ENCODE data around the gene IGSF3.
A peak's percentile ranks its signal among the peaks of the same experiment; 100 is the strongest.

The IGSF3 gene

GRCh38 chr1:116570358-116571214 lies 96.9 kb downstream of the IGSF3 start, which contains the start of gene CD58:
TSS of gene CD58 (minus strand) at chr1:116571026. CDS start at chr1:116570972, 54 bp downstream.
- H3K36me3 ChIP-seq (ENCODE audit: control insufficient read depth in 1 of 2, insufficient read depth in 2 of 2, low read depth in 1 of 2, low read length in 2 of 2), result no peaks in the 10 kb centered on the region
- H2BK5ac ChIP-seq (ENCODE audit: low read depth, low read length, poor library complexity, severe bottlenecking), result peak within 1 kb of the TSS; percentile 45
- peak within 1 kb of the TSS; percentile 89 for H4K91ac ChIP-seq (ENCODE audit: low read length)
- peaks cover 18% of the 10 kb centered on the region for H3K4me1 ChIP-seq (ENCODE audit: control insufficient read depth, insufficient read depth, low read depth, low read length)
- peak within 1 kb of the TSS; percentile 82 to 97 for H3K18ac ChIP-seq (ENCODE audit: low read depth in 1 of 2, low read length in 2 of 2)
- peak within 1 kb of the TSS; percentile 64 for H3K27ac ChIP-seq (ENCODE audit: low read length, poor library complexity, severe bottlenecking)
- H2BK120ac ChIP-seq (ENCODE audit: low read depth, low read length), result peak within 1 kb of the TSS; percentile 71
- H3K4me3 ChIP-seq (ENCODE audit: insufficient read depth in 1 of 2, low read depth in 1 of 2, low read length in 2 of 2), result peak within 1 kb of the TSS; percentile 78 to 87
- H3K4me2 ChIP-seq (ENCODE audit: low read length, poor library complexity, severe bottlenecking), result peak within 1 kb of the TSS; percentile 83
- 2% methylated on average over 60 of the region's 90 CpGs for WGBS
- peak within 1 kb of the TSS; percentile 44 for H2BK15ac ChIP-seq (ENCODE audit: low read depth, poor library complexity, severe bottlenecking)
- H3K14ac ChIP-seq (ENCODE audit: low read length in 2 of 2), result peak within 1 kb of the TSS in 1 of 2 experiments; percentile 9
- peak within 1 kb of the TSS; percentile 90 for H3K9ac ChIP-seq (ENCODE audit: low read length)
- peak within 1 kb of the TSS in 1 of 2 experiments; percentile 54 for H2BK12ac ChIP-seq (ENCODE audit: low read length in 2 of 2)
- DNase-seq, result peak; percentile 85
- no peaks in the 10 kb centered on the region for H3K9me3 ChIP-seq (ENCODE audit: control insufficient read depth, low read length)
- no peaks in the 10 kb centered on the region for H3K27me3 ChIP-seq (ENCODE audit: control insufficient read depth in 1 of 2, insufficient read depth in 1 of 2, low read length in 2 of 2)
- no peak within 1 kb of the TSS for H3K23ac ChIP-seq (ENCODE audit: low read length in 2 of 2)
- peak within 1 kb of the TSS; percentile 57 to 86 for H3K4ac ChIP-seq (ENCODE audit: low read depth in 1 of 2, low read length in 2 of 2)
- peak within 1 kb of the TSS; percentile 67 for H2AK5ac ChIP-seq (ENCODE audit: low read length, severe bottlenecking)
- peak within 1 kb of the TSS; percentile 87 for H4K8ac ChIP-seq (ENCODE audit: low read length)
- H2AFZ ChIP-seq (ENCODE audit: low read depth, low read length), result peak within 1 kb of the TSS; percentile 79
- H3K79me1 ChIP-seq (replicated peaks; ENCODE audit: low read length, poor library complexity, severe bottlenecking), result peaks cover 11% of the 10 kb centered on the region

- H3K18ac ChIP-seq (ENCODE audit: low read depth in 1 of 2, low read length in 2 of 2), result peak overlapping the region in 1 of 2 experiments; percentile 30
- no peak for DNase-seq
- H3K27me3 ChIP-seq (ENCODE audit: control insufficient read depth in 1 of 2, insufficient read depth in 1 of 2, low read length in 2 of 2), result no peaks in the 10 kb centered on the region
- peak overlapping the region; percentile 78 to 87 for H3K4me3 ChIP-seq (ENCODE audit: insufficient read depth in 1 of 2, low read depth in 1 of 2, low read length in 2 of 2)
- no peak overlapping the region for H2AK5ac ChIP-seq (ENCODE audit: low read length, severe bottlenecking)
- no peak overlapping the region for H2BK5ac ChIP-seq (ENCODE audit: low read depth, low read length, poor library complexity, severe bottlenecking)
- no peak overlapping the region for H4K91ac ChIP-seq (ENCODE audit: low read length)
- peak overlapping the region; percentile 28 for H3K27ac ChIP-seq (ENCODE audit: low read length, poor library complexity, severe bottlenecking)
- H3K4me1 ChIP-seq (ENCODE audit: control insufficient read depth, insufficient read depth, low read depth, low read length), result peaks cover 18% of the 10 kb centered on the region
- WGBS, result 64% methylated on average over 22 of the region's 22 CpGs
- peak overlapping the region; percentile 29 for H2AFZ ChIP-seq (ENCODE audit: low read depth, low read length)
- H3K14ac ChIP-seq (ENCODE audit: low read length in 2 of 2), result no peak overlapping the region
- peak overlapping the region; percentile 90 for H3K9ac ChIP-seq (ENCODE audit: low read length)
- peaks cover 14% of the 10 kb centered on the region for H3K79me1 ChIP-seq (replicated peaks; ENCODE audit: low read length, poor library complexity, severe bottlenecking)
- H3K36me3 ChIP-seq (ENCODE audit: control insufficient read depth in 1 of 2, insufficient read depth in 2 of 2, low read depth in 1 of 2, low read length in 2 of 2), result no peaks in the 10 kb centered on the region
- H3K4ac ChIP-seq (ENCODE audit: low read depth in 1 of 2, low read length in 2 of 2), result no peak overlapping the region
- H2BK120ac ChIP-seq (ENCODE audit: low read depth, low read length), result peak overlapping the region; percentile 23
- no peak overlapping the region for H4K8ac ChIP-seq (ENCODE audit: low read length)
- peak overlapping the region; percentile 83 for H3K4me2 ChIP-seq (ENCODE audit: low read length, poor library complexity, severe bottlenecking)
- H3K23ac ChIP-seq (ENCODE audit: low read length in 2 of 2), result no peak overlapping the region
- no peak overlapping the region for H2BK12ac ChIP-seq (ENCODE audit: low read length in 2 of 2)
- H2BK15ac ChIP-seq (ENCODE audit: low read depth, poor library complexity, severe bottlenecking), result no peak overlapping the region
- H3K9me3 ChIP-seq (ENCODE audit: control insufficient read depth, low read length), result no peaks in the 10 kb centered on the region
These were observed 97.7 kb downstream of the IGSF3 start for GRCh38 chr1:116569776-116570357.

- Histone ChIP-seq H2AFZ (ENCODE audit: low read depth, low read length) (no peak overlapping the region), H3K4me1 (ENCODE audit: control insufficient read depth, insufficient read depth, low read depth, low read length) (peaks cover 18% of the 10 kb centered on the region), H3K79me1 (replicated peaks; ENCODE audit: low read length, poor library complexity, severe bottlenecking) (peaks cover 17% of the 10 kb centered on the region), H4K91ac (ENCODE audit: low read length) (no peak overlapping the region), H3K9me3 (ENCODE audit: control insufficient read depth, low read length) (no peaks in the 10 kb centered on the region), H3K14ac (ENCODE audit: low read length in 2 of 2) (no peak overlapping the region), H3K36me3 (ENCODE audit: control insufficient read depth in 1 of 2, insufficient read depth in 2 of 2, low read depth in 1 of 2, low read length in 2 of 2) (no peaks in the 10 kb centered on the region), H3K4me2 (ENCODE audit: low read length, poor library complexity, severe bottlenecking) (no peak overlapping the region), H3K4me3 (ENCODE audit: insufficient read depth in 1 of 2, low read depth in 1 of 2, low read length in 2 of 2) (no peak overlapping the region), H4K8ac (ENCODE audit: low read length) (no peak overlapping the region), H2BK5ac (ENCODE audit: low read depth, low read length, poor library complexity, severe bottlenecking) (no peak overlapping the region), H2BK12ac (ENCODE audit: low read length in 2 of 2) (no peak overlapping the region), H3K27ac (ENCODE audit: low read length, poor library complexity, severe bottlenecking) (no peak overlapping the region), H2BK120ac (ENCODE audit: low read depth, low read length) (no peak overlapping the region), H3K23ac (ENCODE audit: low read length in 2 of 2) (no peak overlapping the region), H3K4ac (ENCODE audit: low read depth in 1 of 2, low read length in 2 of 2) (no peak overlapping the region), H3K9ac (ENCODE audit: low read length) (no peak overlapping the region), H2BK15ac (ENCODE audit: low read depth, poor library complexity, severe bottlenecking) (no peak overlapping the region), H2AK5ac (ENCODE audit: low read length, severe bottlenecking) (no peak overlapping the region), H3K27me3 (ENCODE audit: control insufficient read depth in 1 of 2, insufficient read depth in 1 of 2, low read length in 2 of 2) (no peaks in the 10 kb centered on the region), H3K18ac (ENCODE audit: low read depth in 1 of 2, low read length in 2 of 2) (no peak overlapping the region)
- no peak for DNase-seq
These were observed 98.2 kb downstream of the IGSF3 start for GRCh38 chr1:116569381-116569670.

GRCh38 chr1:116568662-116569380 lies 98.7 kb downstream of the IGSF3 start:
- H3K4me3 ChIP-seq (ENCODE audit: insufficient read depth in 1 of 2, low read depth in 1 of 2, low read length in 2 of 2), result no peak overlapping the region
- H2BK12ac ChIP-seq (ENCODE audit: low read length in 2 of 2), result peak overlapping the region in 1 of 2 experiments; percentile 42
- peaks cover 17% of the 10 kb centered on the region for H3K79me1 ChIP-seq (replicated peaks; ENCODE audit: low read length, poor library complexity, severe bottlenecking)
- no peak overlapping the region for H2AK5ac ChIP-seq (ENCODE audit: low read length, severe bottlenecking)
- no peak for DNase-seq
- no peak overlapping the region for H2BK120ac ChIP-seq (ENCODE audit: low read depth, low read length)
- peaks cover 16% of the 10 kb centered on the region for H3K4me1 ChIP-seq (ENCODE audit: control insufficient read depth, insufficient read depth, low read depth, low read length)
- no peak overlapping the region for H4K91ac ChIP-seq (ENCODE audit: low read length)
- H3K27me3 ChIP-seq (ENCODE audit: control insufficient read depth in 1 of 2, insufficient read depth in 1 of 2, low read length in 2 of 2), result no peaks in the 10 kb centered on the region
- WGBS, result 100% methylated on average over 2 of the region's 2 CpGs
- H3K9me3 ChIP-seq (ENCODE audit: control insufficient read depth, low read length), result no peaks in the 10 kb centered on the region
- H2BK5ac ChIP-seq (ENCODE audit: low read depth, low read length, poor library complexity, severe bottlenecking), result no peak overlapping the region
- H3K4me2 ChIP-seq (ENCODE audit: low read length, poor library complexity, severe bottlenecking), result no peak overlapping the region
- no peak overlapping the region for H3K14ac ChIP-seq (ENCODE audit: low read length in 2 of 2)
- H3K9ac ChIP-seq (ENCODE audit: low read length), result no peak overlapping the region
- H2AFZ ChIP-seq (ENCODE audit: low read depth, low read length), result no peak overlapping the region
- H3K36me3 ChIP-seq (ENCODE audit: control insufficient read depth in 1 of 2, insufficient read depth in 2 of 2, low read depth in 1 of 2, low read length in 2 of 2), result no peaks in the 10 kb centered on the region
- H3K4ac ChIP-seq (ENCODE audit: low read depth in 1 of 2, low read length in 2 of 2), result no peak overlapping the region
- H3K27ac ChIP-seq (ENCODE audit: low read length, poor library complexity, severe bottlenecking), result no peak overlapping the region
- no peak overlapping the region for H2BK15ac ChIP-seq (ENCODE audit: low read depth, poor library complexity, severe bottlenecking)
- H3K23ac ChIP-seq (ENCODE audit: low read length in 2 of 2), result no peak overlapping the region
- no peak overlapping the region for H3K18ac ChIP-seq (ENCODE audit: low read depth in 1 of 2, low read length in 2 of 2)
- peak overlapping the region; percentile 43 for H4K8ac ChIP-seq (ENCODE audit: low read length)
